ENCODE results near the gene SLC35F3. TPM values are rescaled to one million over a fixed set of nuclear protein-coding genes. Genes with fewer than 3 reads are reported as not detected.

SLC35F3 gene
- total and polyA plus RNA-seq, 12 donors = 0.12 to 3.2 (median 0.46) TPM

DNA sequence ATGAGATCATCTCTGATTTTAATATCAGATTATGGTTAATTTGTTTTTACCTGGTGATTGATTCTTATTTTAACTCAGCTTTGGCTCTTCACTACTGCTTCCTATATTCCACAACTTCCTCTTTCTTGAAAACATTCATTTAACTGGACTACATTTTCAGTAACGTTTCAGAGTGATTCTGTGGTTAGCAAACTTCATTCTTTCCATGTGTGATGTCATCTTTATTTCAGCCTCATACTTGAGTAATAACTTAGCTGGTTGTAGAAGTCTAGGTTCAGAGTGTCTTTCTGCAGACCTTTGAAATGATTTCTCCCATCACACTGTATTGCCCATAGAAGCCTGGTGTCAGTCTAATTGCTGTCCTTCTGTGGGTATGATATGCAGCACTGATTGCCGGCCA lies 36.0 kb upstream of the SLC35F3 start:
- TF ChIP-seq, protein P1, sequence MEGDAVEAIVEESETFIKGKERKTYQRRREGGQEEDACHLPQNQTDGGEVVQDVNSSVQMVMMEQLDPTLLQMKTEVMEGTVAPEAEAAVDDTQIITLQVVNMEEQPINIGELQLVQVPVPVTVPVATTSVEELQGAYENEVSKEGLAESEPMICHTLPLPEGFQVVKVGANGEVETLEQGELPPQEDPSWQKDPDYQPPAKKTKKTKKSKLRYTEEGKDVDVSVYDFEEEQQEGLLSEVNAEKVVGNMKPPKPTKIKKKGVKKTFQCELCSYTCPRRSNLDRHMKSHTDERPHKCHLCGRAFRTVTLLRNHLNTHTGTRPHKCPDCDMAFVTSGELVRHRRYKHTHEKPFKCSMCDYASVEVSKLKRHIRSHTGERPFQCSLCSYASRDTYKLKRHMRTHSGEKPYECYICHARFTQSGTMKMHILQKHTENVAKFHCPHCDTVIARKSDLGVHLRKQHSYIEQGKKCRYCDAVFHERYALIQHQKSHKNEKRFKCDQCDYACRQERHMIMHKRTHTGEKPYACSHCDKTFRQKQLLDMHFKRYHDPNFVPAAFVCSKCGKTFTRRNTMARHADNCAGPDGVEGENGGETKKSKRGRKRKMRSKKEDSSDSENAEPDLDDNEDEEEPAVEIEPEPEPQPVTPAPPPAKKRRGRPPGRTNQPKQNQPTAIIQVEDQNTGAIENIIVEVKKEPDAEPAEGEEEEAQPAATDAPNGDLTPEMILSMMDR (IDR thresholded peaks at IDR 0.05) = no peak
- no peak for TF ChIP-seq POLR2A (IDR thresholded peaks at IDR 0.05)
- Histone ChIP-seq H3K4me1 (replicated peaks in 1 of 2) (peaks cover 8 to 11% of the 10 kb centered on the region in 2 donors), H3K9me3 (replicated peaks in 1 of 3) (peaks cover 0 to 10% (median 0%) of the 10 kb centered on the region in 3 donors), H3K27ac (peak overlapping the region in 1 of 5 donors; percentile 40), H3K4me3 (no peak overlapping the region), H3K36me3 (replicated peaks in 1 of 2) (no peaks in the 10 kb centered on the region), H3K27me3 (no peaks in the 10 kb centered on the region)
- WGBS, 4 donors = 64 to 69% (median 67%) methylated on average over 2 of the region's 2 CpGs
- DNase-seq = no peak
- intact Hi-C loops (cut with DNase I) = no loop called here

DNA sequence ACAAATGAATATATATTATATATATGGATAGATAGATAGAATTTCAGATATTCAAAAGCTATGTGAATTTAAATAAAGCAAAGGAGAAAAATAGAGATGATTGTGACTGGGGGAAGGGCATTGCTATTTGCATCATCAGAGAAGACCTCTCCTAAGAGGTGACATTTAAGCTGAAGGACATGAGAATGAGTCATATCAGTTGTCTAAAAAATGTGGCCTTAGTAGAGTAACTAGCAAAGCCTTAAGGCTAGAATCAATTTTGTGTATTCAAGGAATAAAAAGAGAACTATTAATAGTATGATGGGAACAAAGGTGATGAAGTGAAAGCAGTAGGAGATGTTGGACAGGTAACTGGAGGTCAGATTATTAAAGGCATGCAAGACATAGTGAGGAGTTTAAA lies 34.8 kb upstream of the SLC35F3 start:
- Histone ChIP-seq H3K36me3 (replicated peaks in 1 of 2) (no peaks in the 10 kb centered on the region), H3K27ac (peak overlapping the region in 3 of 5 donors; percentile 19 to 57 (median 57)), H3K4me1 (replicated peaks in 1 of 2) (peaks cover 8 to 11% of the 10 kb centered on the region in 2 donors), H3K4me3 (no peak overlapping the region), H3K9me3 (replicated peaks in 1 of 3) (peaks cover 0 to 10% (median 0%) of the 10 kb centered on the region in 3 donors), H3K27me3 (no peaks in the 10 kb centered on the region)
- TF ChIP-seq, protein P1 (IDR thresholded peaks at IDR 0.05) = no peak
- no peak for DNase-seq
- intact Hi-C loops (cut with DNase I) = no loop called here

DNA sequence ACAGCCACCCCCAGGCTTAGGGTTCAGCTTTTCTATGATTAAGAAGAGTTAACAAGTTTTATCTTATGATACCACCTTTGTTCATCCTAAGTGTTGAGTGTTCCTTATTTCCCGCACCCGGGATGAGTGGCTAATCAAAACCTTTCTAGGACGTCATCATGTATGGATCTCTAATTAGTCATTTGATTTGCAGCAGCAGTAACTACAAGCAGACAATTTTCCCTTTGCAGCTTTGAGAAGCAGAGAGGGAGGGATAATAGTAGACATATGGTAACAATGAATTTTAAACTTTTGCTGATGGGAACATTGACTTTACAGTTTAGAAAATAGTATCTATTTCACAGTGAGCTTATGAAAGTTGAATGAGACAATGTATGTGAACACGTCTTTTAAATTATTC lies 30.8 kb upstream of the SLC35F3 start:
- intact Hi-C loops (cut with DNase I) = no loop called here
- Histone ChIP-seq H3K4me1 (replicated peaks in 1 of 2) (peaks cover 8 to 11% of the 10 kb centered on the region in 2 donors), H3K27ac (no peak overlapping the region), H3K27me3 (no peaks in the 10 kb centered on the region), H3K36me3 (replicated peaks in 1 of 2) (no peaks in the 10 kb centered on the region), H3K9me3 (replicated peaks in 1 of 3) (no peaks in the 10 kb centered on the region), H3K4me3 (no peak overlapping the region)
- 86 to 91% (median 87%) methylated on average over 4 of the region's 4 CpGs for WGBS, 4 donors
- no peak for TF ChIP-seq POLR2A (IDR thresholded peaks at IDR 0.05)
- TF ChIP-seq, protein P1 (IDR thresholded peaks at IDR 0.05) = no peak
- DNase-seq = no peak

DNA sequence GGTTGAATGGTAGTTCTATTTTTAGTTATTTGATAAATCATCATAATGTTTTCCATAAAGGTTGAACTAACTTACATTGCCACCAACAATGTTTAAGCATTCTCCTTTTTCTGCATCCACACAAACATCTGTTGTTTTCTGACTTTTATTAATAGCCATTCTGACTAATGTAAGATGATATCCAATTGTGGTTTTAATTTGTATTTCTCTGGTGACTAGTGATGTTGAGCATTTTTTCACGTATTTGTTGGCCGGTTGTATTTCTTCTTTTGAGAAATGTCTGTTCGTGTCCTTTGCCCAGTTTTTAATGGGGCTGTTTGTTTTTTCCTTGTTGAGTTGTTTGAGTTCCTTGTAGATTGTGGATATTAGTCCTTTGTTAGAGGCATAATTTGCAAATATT lies 24.6 kb upstream of the SLC35F3 start:
- DNase-seq = no peak
- TF ChIP-seq, protein P1 (IDR thresholded peaks at IDR 0.05) = no peak
- no peak for TF ChIP-seq POLR2A (IDR thresholded peaks at IDR 0.05)
- no peaks in the 10 kb centered on the region for H3K4me1 ChIP-seq (replicated peaks in 1 of 2)
- no peaks in the 10 kb centered on the region for H3K9me3 ChIP-seq (replicated peaks in 1 of 3)
- WGBS, 4 donors = 66 to 79% (median 73%) methylated on average over 3 of the region's 3 CpGs
- no peaks in the 10 kb centered on the region for H3K27me3 ChIP-seq
- no peaks in the 10 kb centered on the region for H3K36me3 ChIP-seq (replicated peaks in 1 of 2)
- no peak overlapping the region for H3K4me3 ChIP-seq
- no peak overlapping the region for H3K27ac ChIP-seq
- intact Hi-C loops (cut with DNase I) = no loop called here

All from adrenal gland (tissue), 12 donors.